Fibroblast of skin of scalp (primary cell): ENCODE data around the gene NCBP1.
"Not testable (repeated sequence)": the region's sequence is repeated elsewhere in the genome, so short reads cannot be mapped to it uniquely, and the experiment has no call there.

Source experiments
- DNase-seq: peaks from one replicate; pipeline ENCODE4 v3.0.0-alpha.2; 2013

Gene NCBP1

GRCh38 chr9:97673922-97674321 is 40.3 kb downstream of the NCBP1 start:
- no peak for DNase-seq

GRCh38 chr9:97675655-97676054 is 42.0 kb downstream of the NCBP1 start:
- DNase-seq, result no peak

DNA sequence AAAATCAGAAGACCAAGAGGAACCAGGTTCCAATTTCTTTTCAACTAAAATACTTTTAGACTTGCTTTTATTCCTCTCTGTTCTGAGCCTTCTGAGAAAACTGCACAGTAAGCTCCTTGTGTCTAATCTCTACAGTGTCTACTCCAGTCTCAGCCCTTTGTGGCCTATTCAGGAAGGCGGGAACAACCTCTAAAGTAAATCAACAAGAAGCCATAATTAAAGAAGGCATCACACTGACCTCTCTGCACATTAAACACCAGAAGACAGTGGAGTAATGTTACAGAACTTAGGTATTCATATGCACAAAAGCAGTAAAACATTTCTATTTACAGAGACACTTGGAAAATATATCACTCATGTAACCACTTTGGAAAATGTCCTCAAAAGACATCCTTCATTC is 48.6 kb downstream of the NCBP1 start:
- no peak for DNase-seq

GRCh38 chr9:97688654-97689053 is 55.0 kb downstream of the NCBP1 start:
- no peak for DNase-seq

- peak; percentile 20 for DNase-seq
Measured at GRCh38 chr9:97689401-97690180, 56.0 kb downstream of the NCBP1 start.

DNA sequence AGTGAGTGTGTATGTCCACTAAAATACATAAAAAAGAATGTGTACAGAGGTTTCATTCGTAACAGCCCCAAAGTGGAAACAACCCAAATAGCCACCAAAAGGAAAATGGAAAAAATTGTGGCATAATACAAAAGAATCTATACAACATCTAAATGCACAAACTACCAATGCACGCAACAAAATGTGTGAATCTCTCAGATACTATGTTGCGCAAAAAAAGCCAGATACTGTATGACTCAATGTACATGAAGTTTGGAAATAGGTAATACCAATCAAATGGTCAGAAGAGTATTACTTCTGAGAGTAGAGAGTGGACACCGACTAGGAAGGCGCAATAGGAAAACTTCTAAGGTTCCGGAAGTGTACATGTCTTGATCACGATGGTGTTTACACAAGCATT is 61.1 kb downstream of the NCBP1 start:
- no peak for DNase-seq

GRCh38 chr9:97695390-97695789 is 61.8 kb downstream of the NCBP1 start:
- DNase-seq, result no peak

DNA sequence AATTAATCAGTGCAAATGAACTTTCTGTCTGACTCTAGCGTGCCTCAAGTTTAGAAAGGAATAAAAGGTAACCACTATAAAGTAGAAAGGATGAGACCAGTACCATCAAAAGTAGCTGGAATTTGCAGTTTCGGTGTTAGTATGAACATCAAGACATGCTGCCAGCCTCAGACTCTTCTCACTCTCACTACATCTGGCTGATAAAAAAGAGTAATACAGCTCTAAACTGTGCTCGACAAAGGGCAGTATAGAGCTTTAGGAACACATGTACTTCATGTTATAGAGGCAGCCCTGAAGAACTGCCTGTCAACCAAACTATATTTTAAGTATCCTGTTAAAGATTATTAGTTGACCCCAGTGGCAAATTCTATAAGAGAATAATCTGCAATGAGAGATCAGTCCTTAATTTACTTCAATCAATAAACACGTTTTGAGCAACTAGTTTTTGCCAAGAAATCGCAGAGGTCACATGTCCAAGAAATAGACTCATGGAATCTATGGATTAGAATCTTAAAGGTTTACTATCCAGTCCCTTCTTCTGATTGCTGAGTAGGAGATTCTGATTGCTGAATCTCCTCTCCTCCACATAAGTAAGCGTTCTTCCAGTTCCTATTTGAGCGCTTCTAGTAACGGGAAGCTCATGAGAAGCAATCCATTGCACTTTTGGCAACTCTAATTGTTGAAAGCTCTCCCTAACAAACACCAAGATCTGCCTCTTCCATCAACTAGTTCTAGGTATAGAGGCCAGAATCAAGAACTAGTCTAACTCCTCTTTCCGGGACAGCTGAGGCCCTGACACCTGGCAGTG is 62.6 kb downstream of the NCBP1 start:
- DNase-seq, result no peak

DNA sequence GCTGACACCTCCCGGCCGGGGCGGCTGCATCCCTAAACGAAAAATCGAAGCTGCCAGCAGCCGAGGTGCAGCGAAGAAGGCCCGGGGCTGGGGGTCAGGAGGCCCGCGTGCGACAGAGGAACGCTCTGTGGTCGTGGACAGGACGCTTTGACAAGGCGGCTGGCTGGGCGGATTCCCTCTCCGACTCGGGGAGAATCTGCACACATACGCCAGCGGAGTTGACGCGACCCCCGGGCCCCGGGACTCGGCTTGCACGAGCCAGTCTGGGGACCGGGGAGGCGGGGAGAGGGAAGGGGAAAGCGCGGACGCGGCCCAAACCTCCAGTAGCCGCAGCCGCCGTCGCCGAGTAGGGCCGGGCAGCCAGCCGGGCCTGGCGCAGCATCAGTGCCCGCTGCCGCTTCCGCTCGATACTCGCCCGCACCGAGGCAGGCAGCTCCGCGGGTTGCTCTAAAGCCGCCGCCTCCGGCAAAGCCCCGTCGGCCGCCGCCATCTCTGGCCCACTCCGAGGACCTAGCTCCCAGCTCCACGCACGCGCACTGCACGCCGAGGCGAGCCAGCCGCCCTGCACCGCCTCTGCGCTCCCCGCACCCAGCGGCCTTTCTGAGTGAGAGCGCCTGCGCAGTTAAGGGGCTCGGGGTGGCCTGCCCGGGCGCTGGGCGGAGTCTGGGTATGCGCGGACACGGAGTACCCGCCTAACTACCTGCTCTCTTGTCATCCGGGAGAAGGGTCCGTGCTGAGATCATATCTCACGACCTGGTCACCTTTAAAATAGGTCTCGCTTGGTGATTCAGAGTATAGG is 63.4 kb downstream of the NCBP1 start, which contains the start of gene XPA:
Gene XPA (minus strand): TSS at position 538 of the 799 bp plus-strand sequence. CDS start 48 bp downstream, at position 490.
- DNase-seq, result peak; percentile 95

GRCh38 chr9:97697837-97698236 is 64.2 kb downstream of the NCBP1 start:
- DNase-seq, result no peak

DNA sequence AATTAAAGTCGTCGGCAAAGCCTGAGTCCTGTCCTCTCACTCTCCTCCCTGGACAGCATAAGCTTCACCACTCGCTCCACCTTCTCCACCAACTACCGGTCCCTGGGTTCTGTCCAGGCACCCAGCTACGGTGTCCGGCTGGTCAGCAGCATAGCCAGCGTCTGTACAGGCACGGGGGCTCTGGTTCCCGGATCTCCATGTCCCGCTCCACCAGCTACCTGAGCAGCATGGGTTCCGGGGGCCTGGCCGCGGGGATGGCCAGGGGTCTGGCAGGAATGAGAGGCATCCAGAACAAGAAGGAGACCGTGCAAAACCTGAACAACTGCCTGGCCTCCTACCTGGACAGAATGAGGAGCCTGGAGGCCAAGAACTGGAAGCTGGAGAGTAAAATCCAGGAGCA is 65.2 kb downstream of the NCBP1 start:
- DNase-seq, result no peak

- DNase-seq, result not testable (repeated sequence)
Measured at GRCh38 chr9:97699281-97699680, 65.7 kb downstream of the NCBP1 start.

GRCh38 chr9:97699824-97700223 is 66.2 kb downstream of the NCBP1 start:
- DNase-seq, result not testable (repeated sequence)

GRCh38 chr9:97703437-97704344 is 70.1 kb downstream of the NCBP1 start:
- peak; percentile 80 for DNase-seq

DNA sequence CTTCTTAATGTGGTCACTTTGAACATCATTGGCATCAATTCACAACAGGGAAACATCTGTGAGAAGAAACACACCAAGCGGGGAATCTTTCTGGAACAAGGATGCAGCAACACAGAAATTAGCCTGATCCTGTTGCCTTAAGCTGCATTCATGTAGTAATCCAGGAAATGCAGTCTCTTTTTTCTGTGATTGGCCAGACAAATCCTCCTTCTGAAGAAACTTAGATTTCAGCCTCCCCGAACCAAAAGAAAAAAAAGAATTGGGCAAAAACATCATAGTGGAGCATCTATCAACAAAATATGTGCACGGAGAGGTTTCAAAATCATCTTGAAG is 70.7 kb downstream of the NCBP1 start:
- no peak for DNase-seq

GRCh38 chr9:97704851-97705250 is 71.2 kb downstream of the NCBP1 start:
- DNase-seq, result no peak

DNA sequence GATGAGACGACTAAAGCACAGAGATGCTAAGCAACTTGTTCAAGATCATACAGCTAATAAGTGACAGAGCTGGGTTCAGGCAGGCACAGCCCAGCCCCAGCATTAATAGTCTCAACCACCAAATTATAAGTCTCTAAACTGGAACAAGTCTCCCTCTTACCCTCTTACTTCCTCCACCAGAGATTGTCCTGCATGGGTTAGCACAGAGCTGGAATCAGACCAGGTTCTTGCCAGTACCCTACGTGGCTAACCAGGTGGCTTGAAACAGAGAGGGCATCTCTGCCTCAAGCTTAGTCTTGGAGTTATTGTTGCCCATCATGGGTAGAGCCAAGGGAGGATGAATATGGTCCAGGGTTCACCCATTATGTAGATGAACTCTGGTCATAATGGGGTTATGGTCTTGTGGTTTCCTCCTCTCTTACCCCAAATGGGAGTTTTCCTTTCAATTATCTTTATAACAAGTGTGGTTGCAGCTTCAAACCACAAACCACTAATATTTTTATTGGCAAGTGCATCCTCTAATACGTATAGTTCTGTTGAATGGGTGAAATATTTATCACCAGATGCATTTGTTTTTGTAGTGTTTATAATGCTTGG is 71.8 kb downstream of the NCBP1 start:
- DNase-seq, result peak; percentile 22

DNA sequence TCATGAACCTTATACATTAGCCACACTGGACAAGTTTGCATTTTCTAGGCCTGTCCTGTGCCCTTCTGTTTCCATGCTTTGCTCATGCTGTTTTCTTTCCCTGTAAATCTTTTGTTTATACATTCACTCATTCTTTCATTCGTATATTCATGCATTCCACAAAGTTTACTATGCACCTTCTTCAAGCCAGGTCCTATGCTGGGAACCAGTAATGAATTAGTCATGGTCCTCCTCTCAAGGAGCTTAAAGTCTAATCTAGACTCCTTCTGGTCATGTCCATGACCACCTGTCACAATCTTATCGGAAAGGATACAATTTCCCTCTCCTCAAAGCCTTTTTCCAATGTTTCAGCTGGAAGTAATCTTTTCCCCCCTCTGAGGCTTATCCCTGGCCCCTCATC is 72.6 kb downstream of the NCBP1 start:
- no peak for DNase-seq

- peak; percentile 68 for DNase-seq
Measured at GRCh38 chr9:97710356-97711222, 77.0 kb downstream of the NCBP1 start.

- no peak for DNase-seq
Measured at GRCh38 chr9:97711223-97711626, 77.6 kb downstream of the NCBP1 start.

- DNase-seq, result peak; percentile 83
Measured at GRCh38 chr9:97714435-97714834, 80.8 kb downstream of the NCBP1 start.
